HepG2 (cell line): Measurements from ENCODE around the gene CNNM3. TPM values are rescaled to one million over a fixed set of nuclear protein-coding genes. Genes with fewer than 3 reads are reported as not detected.
A peak's percentile ranks its signal among the peaks of the same experiment; 100 is the strongest.

Experiments used
- ATAC-seq: fragments of 200-7000 bp; cut with Tn5 transposase; 3 replicates; pipeline ENCODE4 v1.9.1; 2020; ENCODE audit warnings: mild to moderate bottlenecking, moderate library complexity
- BruUV-seq: library from RNA; stranded (reverse); fragments of 400-500 nt; replicated peaks from 2 replicates; lab custom pipeline; 2021; lab: Mats Ljungman, UMichigan
- CTCF ChIA-PET: fragments of 300-600 bp; formaldehyde crosslinking; extraction: SDS; loops from one replicate; lab custom pipeline; 2021; ENCODE audit warnings: low total read pairs, inconsistent platforms, low intra/inter-chr PET ratio; lab: Yijun Ruan, JAX
- POLR2A ChIA-PET: fragments of 350-600 bp; sonication (Branson Sonifier 250); formaldehyde crosslinking; loops from one replicate; lab custom pipeline; 2020; ENCODE audit warnings: antibody characterized with exemption, inconsistent platforms; lab: Yijun Ruan, JAX
- DNase-seq: peaks from one replicate; pipeline ENCODE4 v3.0.0-alpha.2; 2015; ENCODE audit warnings: low spot score
- FAIRE-seq: peaks from 3 replicates; lab custom pipeline; 2011; peaks lifted over from hg19 to GRCh38; lab: Jason Lieb, UNC
- H2AFZ ChIP-seq: one replicate; pipeline ENCODE4 v1.6.1; 2011; ENCODE audit warnings: low read length, inconsistent platforms
- H3K27ac ChIP-seq: fragments of 300-600 bp; 3 replicates; pipeline ENCODE4 v1.8.0; 2011; ENCODE audit warnings: mixed run types, mild to moderate bottlenecking, mixed read lengths, low read length, inconsistent platforms; ENCODE audit not compliant: insufficient read depth; ENCODE audit errors: extremely low read length
- H3K27me3 ChIP-seq, 2 experiments: fragments of 200-600 bp in 1 of 2; 2 replicates in 1 of 2; 3 replicates in 1 of 2; pipeline versions ENCODE4 v1.6.0 to v1.8.0; 2011; ENCODE audit warnings: low read length in 2 of 2, mild to moderate bottlenecking in 2 of 2, moderate library complexity in 2 of 2, inconsistent platforms in 1 of 2; ENCODE audit not compliant: insufficient read depth in 2 of 2, control insufficient read depth in 1 of 2
- H3K36me3 ChIP-seq, 2 experiments: fragments of 200-600 bp in 1 of 2; replicated peaks in 1 of 2; 2 replicates in 1 of 2; 3 replicates in 1 of 2; pipeline versions ENCODE4 v1.5.1 to v1.8.0; 2011; ENCODE audit warnings: low read length in 2 of 2, inconsistent platforms in 1 of 2; ENCODE audit not compliant: insufficient read depth in 2 of 2, control insufficient read depth in 1 of 2
- H3K4me1 ChIP-seq: 2 replicates; pipeline ENCODE4 v1.5.1; 2012; ENCODE audit warnings: low read length, inconsistent platforms; ENCODE audit not compliant: insufficient read depth
- H3K4me2 ChIP-seq: 2 replicates; pipeline ENCODE4 v1.6.0; 2011; ENCODE audit warnings: low read depth, low read length, inconsistent platforms
- H3K4me3 ChIP-seq, 3 experiments: fragments of 200-600 bp in 1 of 3; sonication (generic), shearing (Covaris generic) in 1 of 3; replicated peaks in 1 of 3; 2 replicates each; pipeline ENCODE4 v1.5.1; 2011 to 2016; ENCODE audit warnings: low read length in 3 of 3, inconsistent platforms in 2 of 3, low read depth in 2 of 3, mild to moderate bottlenecking in 2 of 3, control low read depth in 1 of 3, mixed read lengths in 1 of 3; ENCODE audit not compliant: insufficient read depth in 1 of 3
- H3K79me2 ChIP-seq: one replicate; pipeline ENCODE4 v1.6.1; 2011; ENCODE audit warnings: low read length, inconsistent platforms; ENCODE audit not compliant: insufficient read depth
- H3K9ac ChIP-seq: 2 replicates; pipeline ENCODE4 v1.6.0; 2011; ENCODE audit warnings: mild to moderate bottlenecking, low read depth, low read length, inconsistent platforms; ENCODE audit not compliant: insufficient read depth
- H3K9me3 ChIP-seq: 2 replicates; pipeline ENCODE4 v1.5.1; 2012; ENCODE audit warnings: mild to moderate bottlenecking, low read length
- H4K20me1 ChIP-seq: 2 replicates; pipeline ENCODE4 v1.6.0; 2011; ENCODE audit warnings: inconsistent platforms, mild to moderate bottlenecking, low read length, moderate library complexity; ENCODE audit not compliant: insufficient read depth
- EED ChIP-seq: sonication (generic); formaldehyde crosslinking; IDR thresholded peaks from 2 replicates; pipeline ENCODE4 v1.5.0; 2020; ENCODE audit warnings: mild to moderate bottlenecking, missing genetic modification reagents
- GATAD1 ChIP-seq: IDR thresholded peaks from 2 replicates; pipeline ENCODE4 v1.6.1; 2016; ENCODE audit warnings: missing genetic modification reagents, missing compliant biosample characterization
- GTF3A ChIP-seq: sonication (generic); formaldehyde crosslinking; conservative IDR thresholded peaks from 2 replicates; pipeline ENCODE4 v1.4.0; 2020; ENCODE audit warnings: mild to moderate bottlenecking, missing genetic modification reagents
- HOXA5 ChIP-seq: sonication (generic); formaldehyde crosslinking; IDR thresholded peaks from 2 replicates; pipeline ENCODE4 v1.4.0; 2020; ENCODE audit warnings: missing genetic modification reagents
- KDM4B ChIP-seq: sonication (generic); formaldehyde crosslinking; IDR thresholded peaks from 2 replicates; pipeline ENCODE4 v1.4.0; 2020; ENCODE audit warnings: missing genetic modification reagents
- MBNL3 ChIP-seq: fragments of 250-450 bp; sonication (Bioruptor Pico); conservative IDR thresholded peaks from 2 replicates; pipeline ENCODE4 v1.8.0; 2022; ENCODE audit warnings: mild to moderate bottlenecking, inconsistent platforms
- MEF2D ChIP-seq: sonication (generic); formaldehyde crosslinking; IDR thresholded peaks from 2 replicates; pipeline ENCODE4 v1.5.1; 2020; ENCODE audit warnings: mild to moderate bottlenecking, missing genetic modification reagents
- NR2F6 ChIP-seq, 2 experiments: IDR thresholded peaks; 2 replicates each; pipeline ENCODE4 v1.6.1; 2016; ENCODE audit warnings: antibody characterized with exemption in 1 of 2, mild to moderate bottlenecking in 1 of 2
- PATZ1 ChIP-seq: sonication (generic); formaldehyde crosslinking; IDR thresholded peaks from 2 replicates; pipeline ENCODE4 v1.4.0; 2020; ENCODE audit warnings: missing genetic modification reagents
- PAWR ChIP-seq: sonication (generic); formaldehyde crosslinking; IDR thresholded peaks from 2 replicates; pipeline ENCODE4 v1.4.0; 2020; ENCODE audit warnings: missing genetic modification reagents, mild to moderate bottlenecking, borderline replicate concordance
- SAFB2 ChIP-seq: sonication (generic); formaldehyde crosslinking; IDR thresholded peaks from 2 replicates; pipeline ENCODE4 v1.5.1; 2020; ENCODE audit warnings: missing genetic modification reagents, low read depth, mild to moderate bottlenecking, borderline replicate concordance
- SALL1 ChIP-seq: sonication (generic); formaldehyde crosslinking; IDR thresholded peaks from 2 replicates; pipeline ENCODE4 v1.8.0; 2022; ENCODE audit warnings: mild to moderate bottlenecking, missing genetic modification reagents
- SMARCC2 ChIP-seq: fragments of 450-650 bp; IDR thresholded peaks from 2 replicates; pipeline ENCODE4 v1.6.1; 2017; ENCODE audit warnings: antibody characterized with exemption, mild to moderate bottlenecking
- SNRNP70 ChIP-seq: fragments of 200-400 bp; formaldehyde crosslinking; IDR thresholded peaks from 2 replicates; pipeline ENCODE4 v1.6.1; 2017; ENCODE audit warnings: mild to moderate bottlenecking, low read depth, low read length, moderate library complexity
- ZC3H4 ChIP-seq: sonication (generic); formaldehyde crosslinking; IDR thresholded peaks from 2 replicates; pipeline ENCODE4 v1.4.0; 2020; ENCODE audit warnings: missing genetic modification reagents, borderline replicate concordance
- ZNF180 ChIP-seq: sonication (generic); formaldehyde crosslinking; IDR thresholded peaks from 2 replicates; pipeline ENCODE4 v1.4.0; 2020; ENCODE audit warnings: low read depth, missing genetic modification reagents, borderline replicate concordance
- ZNF207 ChIP-seq: fragments of 450-650 bp; IDR thresholded peaks from 2 replicates; pipeline ENCODE4 v1.6.1; 2016; ENCODE audit warnings: antibody characterized with exemption, borderline replicate concordance
- ZNF274 ChIP-seq: sonication (generic); formaldehyde crosslinking; IDR thresholded peaks from 2 replicates; pipeline ENCODE4 v1.5.1; 2020; ENCODE audit warnings: mild to moderate bottlenecking, missing genetic modification reagents
- ZNF501 ChIP-seq: sonication (generic); formaldehyde crosslinking; IDR thresholded peaks from 2 replicates; pipeline ENCODE4 v1.5.1; 2020; ENCODE audit warnings: mild to moderate bottlenecking, moderate library complexity, missing genetic modification reagents
- ZNF577 ChIP-seq: sonication (generic); formaldehyde crosslinking; IDR thresholded peaks from 2 replicates; pipeline ENCODE4 v1.4.0; 2020; ENCODE audit warnings: mild to moderate bottlenecking, low read depth, missing genetic modification reagents, borderline replicate concordance
- ZNF878 ChIP-seq: sonication (generic); formaldehyde crosslinking; IDR thresholded peaks from 2 replicates; pipeline ENCODE4 v1.8.1; 2023; ENCODE audit warnings: mild to moderate bottlenecking, missing genetic modification reagents, moderate library complexity
- WGBS: methylation state at CpG from one replicate; pipeline ENCODE4 v1.1.6; 2017; ENCODE audit warnings: low lambda C conversion rate; 5-methylcytosine and 5-hydroxymethylcytosine counted together
- in situ Hi-C: cut with HindIII; loops from 2 replicates; pipeline ENCODE4 v1.10.0; 2017; ENCODE audit warnings: low pct_unique_long_range_greater_than_20kb; ENCODE audit not compliant: extremely low pct_ligation_motif_present
- intact Hi-C: fragments of 100-400 bp; cut with micrococcal nuclease; formaldehyde crosslinking; loops from one replicate; pipeline ENCODE4 v1.10.0; 2022; ENCODE audit not compliant: unreplicated experiment
- polyA plus RNA-seq, 8 experiments: library from polyadenylated mRNA; depleted of rRNA in 3 of 8; stranded (reverse) in 7 of 8; unstranded in 1 of 8; fragments of >200 nt; fragmentation: Illumina TruSeq in 4 of 8; extraction: Trizol in 4 of 8; gene quantifications; 2 replicates each; pipeline versions ENCODE4 v1.2.1 to v1.2.3, GENCODE V29; 2011 to 2016; ENCODE audit warnings: low read depth in 4 of 8, missing spikeins in 1 of 8, mixed read lengths in 1 of 8; ENCODE audit not compliant: insufficient read depth in 1 of 8
- total RNA-seq, 5 experiments: library from RNA; depleted of rRNA; stranded (reverse); fragments of >200 nt; fragmentation: Illumina TruSeq; extraction: Trizol; gene quantifications; 2 replicates each; pipeline ENCODE4 v1.2.3, GENCODE V29; 2016; ENCODE audit warnings: low read depth in 1 of 5

Gene CNNM3
- total and polyA plus RNA-seq, 2 of the 13 experiments (the other 11 are each of a cell fraction or from before 2014, with no cell fraction given): 21.2 to 27.9 TPM

- TF ChIP-seq SNRNP70: no peak
- TF ChIP-seq MEF2D: no peak
- no peak for TF ChIP-seq SALL1 (CRISPR knock-in tag)
- TF ChIP-seq ZNF501 (CRISPR knock-in tag): peak; percentile 78
- TF ChIP-seq, all 625 proteins: peak for 23
These were observed 5.9 kb upstream of the CNNM3 start (continued) for GRCh38 chr2:96809951-96810782.

- Histone ChIP-seq H3K36me3 (no peaks in the 10 kb centered on the region), H2AFZ (no peak overlapping the region), H4K20me1 (no peaks in the 10 kb centered on the region), H3K4me1 (peaks cover 79% of the 10 kb centered on the region), H3K4me2 (peak overlapping the region; percentile 70), H3K27ac (peak overlapping the region; percentile 69), H3K9me3 (no peaks in the 10 kb centered on the region), H3K9ac (peak overlapping the region; percentile 50), H3K4me3 (peak overlapping the region in 1 of 3 experiments; percentile 21; a peak in 3 of 6 replicates), H3K27me3 (no peaks in the 10 kb centered on the region; a peak in 1 of 5 replicates), H3K79me2 (peaks cover 7% of the 10 kb centered on the region)
- peak; percentile 77 for DNase-seq
- peak; percentile 90 for FAIRE-seq
- no TSS peak for BruUV-seq
- in situ Hi-C loops: no loop called here
- ATAC-seq: peak; percentile 93
- POLR2A ChIA-PET: interaction anchor here (1.0 to 2.3 kb wide), 7 partner anchors 8 to 89 kb away, joined by 3 to 17 read pairs (median 5); partner anchors contain the start of genes ANKRD39 and CNNM4
- CTCF ChIA-PET: no interaction called here
- intact Hi-C loops: no loop called here
- 5% methylated on average over 5 of the region's 5 CpGs for WGBS
- TF ChIP-seq NR2F6 (IDR thresholded peaks at IDR 0.05) (no peak), NR2F6 (CRISPR knock-in tag; IDR thresholded peaks at IDR 0.05) (no peak), ZNF180 (CRISPR knock-in tag) (no peak), PAWR (no peak), GATAD1 (CRISPR knock-in tag) (peak; percentile 37; the same call in 1 of the 2 replicates), ZNF577 (CRISPR knock-in tag) (no peak), SNRNP70 (no peak), GTF3A (CRISPR knock-in tag) (no peak), HOXA5 (no peak), ZNF274 (CRISPR knock-in tag) (0 out of 2 replicates have a peak, but pooled peaks have one; percentile 41), KDM4B (CRISPR knock-in tag) (no peak), PATZ1 (CRISPR knock-in tag) (no peak; the same call in 1 of the 2 replicates), ZC3H4 (CRISPR knock-in tag) (no peak), MBNL3 (no peak), ZNF207 (no peak), SMARCC2 (no peak), SAFB2 (no peak), ZNF878 (CRISPR knock-in tag) (no peak), EED (CRISPR knock-in tag) (no peak)
These were observed 5.3 kb upstream of the CNNM3 start for GRCh38 chr2:96810783-96811192.
